RWPE1 (cell line): ENCODE measurements around the gene TESK2.
A peak's percentile ranks its signal among the peaks of the same experiment; 100 is the strongest.
"Not testable (repeated sequence)": the region's sequence is repeated elsewhere in the genome, so short reads cannot be mapped to it uniquely, and the experiment has no call there.

Experiments used
- CTCF ChIA-PET: fragments of 350-600 bp; sonication (Branson Sonifier 250); formaldehyde crosslinking; extraction: SDS; loops from one replicate; lab custom pipeline; 2021; lab: Yijun Ruan, JAX
- POLR2A ChIA-PET: fragments of 400-600 bp; formaldehyde crosslinking; extraction: SDS; loops from one replicate; lab custom pipeline; 2020; ENCODE audit warnings: antibody characterized with exemption; ENCODE audit not compliant: low non-redundant PET; lab: Yijun Ruan, JAX
- DNase-seq: peaks from one replicate; pipeline ENCODE4 v3.0.0; 2012; ENCODE audit warnings: low spot score
- H3K27ac ChIP-seq: fragments of 450-650 bp; 2 replicates; pipeline ENCODE4 v1.5.1; 2017
- TF ChIP-seq, protein P1 (sequence below): fragments of 450-650 bp; conservative IDR thresholded peaks from 2 replicates; pipeline ENCODE4 v1.5.1; 2017; ENCODE audit warnings: low read depth, mild to moderate bottlenecking

The TESK2 gene

DNA sequence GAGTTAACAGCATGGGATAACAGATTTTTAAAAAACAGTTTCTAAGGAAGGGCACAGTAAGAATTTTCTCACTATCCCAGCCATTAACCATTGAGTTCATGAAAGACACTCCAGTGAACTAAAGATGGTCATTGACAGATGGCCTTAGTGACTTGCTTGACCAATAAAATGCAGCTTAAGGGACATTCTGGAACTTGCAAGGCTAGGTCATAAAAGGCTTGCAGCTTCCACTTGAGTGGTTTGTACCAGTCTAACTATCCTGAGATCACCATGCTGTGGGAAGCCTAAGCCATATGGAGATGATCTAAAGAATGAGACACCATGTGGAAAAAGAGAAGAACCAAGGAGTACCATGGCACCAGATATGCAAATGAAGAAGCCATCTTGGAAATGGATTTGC lies 112.8 kb downstream of the TESK2 start:
- no peak for DNase-seq
- ChIA-PET CTCF (no interaction called here), POLR2A (no interaction called here)
- TF ChIP-seq, protein P1, sequence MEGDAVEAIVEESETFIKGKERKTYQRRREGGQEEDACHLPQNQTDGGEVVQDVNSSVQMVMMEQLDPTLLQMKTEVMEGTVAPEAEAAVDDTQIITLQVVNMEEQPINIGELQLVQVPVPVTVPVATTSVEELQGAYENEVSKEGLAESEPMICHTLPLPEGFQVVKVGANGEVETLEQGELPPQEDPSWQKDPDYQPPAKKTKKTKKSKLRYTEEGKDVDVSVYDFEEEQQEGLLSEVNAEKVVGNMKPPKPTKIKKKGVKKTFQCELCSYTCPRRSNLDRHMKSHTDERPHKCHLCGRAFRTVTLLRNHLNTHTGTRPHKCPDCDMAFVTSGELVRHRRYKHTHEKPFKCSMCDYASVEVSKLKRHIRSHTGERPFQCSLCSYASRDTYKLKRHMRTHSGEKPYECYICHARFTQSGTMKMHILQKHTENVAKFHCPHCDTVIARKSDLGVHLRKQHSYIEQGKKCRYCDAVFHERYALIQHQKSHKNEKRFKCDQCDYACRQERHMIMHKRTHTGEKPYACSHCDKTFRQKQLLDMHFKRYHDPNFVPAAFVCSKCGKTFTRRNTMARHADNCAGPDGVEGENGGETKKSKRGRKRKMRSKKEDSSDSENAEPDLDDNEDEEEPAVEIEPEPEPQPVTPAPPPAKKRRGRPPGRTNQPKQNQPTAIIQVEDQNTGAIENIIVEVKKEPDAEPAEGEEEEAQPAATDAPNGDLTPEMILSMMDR = no peak
- H3K27ac ChIP-seq = no peak overlapping the region

DNA sequence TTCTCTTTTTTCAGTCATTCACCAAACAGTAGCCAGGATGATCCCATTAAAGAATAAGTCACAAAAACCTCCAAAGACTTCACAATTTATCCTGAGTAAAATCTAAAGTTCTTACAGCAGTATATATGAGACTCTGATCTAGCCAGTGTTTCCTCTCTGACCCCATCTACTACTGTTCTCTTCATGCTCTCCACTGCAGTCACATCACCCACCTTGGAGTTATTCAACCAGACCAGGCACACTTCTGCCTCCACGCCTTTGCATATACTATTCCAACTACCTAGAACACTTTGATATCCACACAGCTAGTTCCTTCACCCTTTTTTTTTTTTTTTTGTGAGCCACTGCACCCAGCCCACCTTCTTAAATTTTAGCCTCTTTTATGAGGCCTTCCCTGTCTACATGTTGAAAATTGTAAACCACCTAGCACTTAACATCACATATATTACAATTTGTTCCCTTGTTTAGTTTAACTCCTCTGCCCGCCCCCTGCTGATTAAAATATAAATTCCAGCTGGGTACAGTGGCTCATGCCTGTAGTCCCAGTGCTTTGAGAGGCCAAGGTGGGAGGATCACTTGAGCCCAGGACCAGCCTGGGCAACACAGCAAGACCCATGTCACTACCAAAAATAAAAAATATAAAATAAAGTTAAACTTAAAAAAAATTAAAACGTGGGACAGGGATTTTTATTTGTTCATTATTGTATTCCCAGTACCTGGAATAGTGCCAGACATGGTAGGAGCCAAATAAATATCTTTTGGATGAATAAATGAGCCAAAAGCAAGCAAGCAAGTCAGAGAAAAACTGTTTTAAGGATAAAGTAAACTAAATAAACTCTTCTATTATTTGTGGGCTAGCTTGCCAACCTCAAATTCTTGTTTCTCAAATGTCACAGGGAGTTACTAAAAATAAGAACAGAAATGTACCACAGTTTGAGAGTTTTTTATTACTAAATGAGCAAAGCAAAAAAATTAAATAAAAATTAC lies 115.6 kb downstream of the TESK2 start:
- ChIA-PET POLR2A (no interaction called here), CTCF (no interaction called here)
- DNase-seq = no peak

DNA sequence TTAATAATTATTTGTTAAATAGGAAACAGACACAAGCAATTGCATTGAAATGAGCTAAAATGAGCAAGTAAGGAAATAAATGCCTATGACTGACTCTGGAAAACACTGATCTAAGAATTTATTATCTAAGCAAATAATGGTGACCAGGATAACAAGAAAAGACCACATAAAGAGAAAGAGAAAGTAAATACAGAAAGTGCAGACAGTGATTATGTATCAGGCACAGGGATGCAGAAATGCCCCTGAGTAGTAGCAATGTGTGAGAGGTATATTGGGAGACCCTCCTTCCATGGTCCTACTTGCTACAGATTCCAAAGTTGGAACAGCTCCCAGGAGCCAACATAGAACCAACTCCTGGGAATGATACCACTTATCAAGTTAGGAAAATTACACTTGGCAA lies 117.4 kb downstream of the TESK2 start:
- ChIA-PET CTCF (no interaction called here), POLR2A (interaction anchor here (0.5 kb wide), 1 partner anchor 110 kb away, joined by 6 read pairs; no protein-coding TSS in a partner anchor)
- no peak overlapping the region for H3K27ac ChIP-seq
- DNase-seq = no peak
- TF ChIP-seq, protein P1 = no peak

More for the DNA sequence above, 115.6 kb downstream of the TESK2 start:
- TF ChIP-seq, protein P1 = no peak
- no peak overlapping the region for H3K27ac ChIP-seq

DNA sequence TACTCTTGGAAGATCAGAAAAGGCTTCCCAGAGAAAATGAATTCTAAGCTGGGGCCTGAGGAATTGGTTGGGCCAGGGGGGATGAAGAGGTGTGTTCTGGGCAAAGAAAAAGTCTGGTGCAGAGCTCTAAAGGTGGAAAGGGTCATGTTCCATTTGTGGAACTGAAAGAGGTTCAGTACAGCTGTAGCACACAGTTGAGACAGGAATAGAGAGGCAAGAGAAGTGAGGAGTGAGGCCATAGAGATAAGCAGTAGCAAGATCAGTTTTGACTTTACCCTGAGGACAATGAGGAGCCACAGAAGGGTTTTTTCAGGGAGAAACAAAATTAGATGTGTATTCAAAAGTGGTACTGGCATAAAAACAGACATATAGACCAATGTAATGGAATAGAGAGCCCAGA lies 120.4 kb downstream of the TESK2 start:
- ChIA-PET POLR2A (no interaction called here), CTCF (interaction anchor here (0.6 kb wide), 1 partner anchor 374 kb away, joined by 3 read pairs; no protein-coding TSS in a partner anchor)
- no peak overlapping the region for H3K27ac ChIP-seq
- TF ChIP-seq, protein P1 = no peak
- DNase-seq = no peak

DNA sequence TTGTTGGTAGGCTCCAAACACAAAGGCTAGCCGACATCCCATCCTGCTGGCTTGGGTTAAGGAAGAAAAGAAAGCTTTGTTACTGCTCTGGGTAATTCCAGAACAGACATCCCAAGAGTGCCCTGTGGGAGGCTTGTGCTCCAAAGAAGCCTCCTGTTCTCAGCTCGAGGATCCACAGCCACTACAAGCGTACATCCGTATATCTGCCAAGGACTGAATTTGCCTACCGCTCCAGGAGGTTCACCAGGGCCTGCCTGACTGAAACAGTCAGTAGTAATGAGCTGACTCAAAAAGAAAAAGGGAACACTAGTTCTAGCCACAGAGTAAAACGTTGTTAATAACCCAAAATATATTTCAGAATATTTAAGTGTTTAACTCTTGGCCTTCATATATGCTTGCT lies 125.9 kb downstream of the TESK2 start:
- TF ChIP-seq, protein P1 = no peak
- DNase-seq = no peak
- H3K27ac ChIP-seq = no peak overlapping the region
- ChIA-PET CTCF (no interaction called here), POLR2A (no interaction called here)

DNA sequence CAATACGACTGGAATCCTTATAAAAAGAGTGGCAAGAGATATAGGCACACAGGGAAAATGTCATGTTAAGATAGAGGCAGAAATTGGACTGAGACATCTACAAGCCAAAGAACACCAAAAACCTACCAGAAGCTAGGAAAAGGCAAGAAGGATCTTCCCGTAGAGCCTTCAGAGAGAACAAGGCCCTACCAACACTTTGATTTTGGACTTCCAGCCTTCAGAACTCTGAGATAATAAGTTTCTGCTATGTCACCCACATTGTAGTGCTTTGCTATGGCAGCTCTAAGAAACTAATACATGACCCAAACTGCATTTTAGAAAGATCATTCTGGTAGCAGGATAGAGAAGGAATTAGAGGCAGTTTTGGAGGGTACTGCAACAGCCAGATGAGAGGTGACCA lies 126.7 kb downstream of the TESK2 start:
- DNase-seq = no peak
- ChIA-PET CTCF (no interaction called here), POLR2A (no interaction called here)
- no peak overlapping the region for H3K27ac ChIP-seq
- TF ChIP-seq, protein P1 = no peak

DNA sequence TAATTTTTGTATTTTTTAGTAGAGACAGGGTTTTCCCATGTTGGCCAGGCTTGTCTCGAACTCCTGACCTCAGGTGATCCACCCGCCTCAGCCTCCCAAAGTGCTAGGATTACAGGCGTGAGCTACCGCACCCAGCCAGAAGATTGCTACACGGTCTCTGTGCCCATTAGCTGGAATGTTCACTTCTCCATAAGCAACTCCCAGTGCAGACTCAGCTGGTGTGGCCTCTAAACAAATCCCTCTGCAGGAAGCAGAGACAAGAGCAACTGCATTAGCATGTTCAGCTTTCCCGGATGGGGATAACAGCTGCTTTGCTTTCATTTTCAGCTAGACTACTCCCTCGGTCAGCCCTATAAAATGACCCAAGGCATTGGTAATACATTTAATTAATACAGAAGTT lies 130.0 kb downstream of the TESK2 start:
- CTCF ChIA-PET = interaction anchor here (0.6 to 3.2 kb wide), 3 partner anchors 21 to 132 kb away, joined by 4 to 60 read pairs (median 4); partner anchors contain the start of genes MUTYH, TESK2 and TOE1
- DNase-seq, POLR2A ChIA-PET: not testable (repeated sequence)
- peak overlapping the region; percentile 70 for H3K27ac ChIP-seq
